GM18868 (cell line): ENCODE data around the gene NRF1.
"Not testable (repeated sequence)": the region's sequence is repeated elsewhere in the genome, so short reads cannot be mapped to it uniquely, and the experiment has no call there.

ENCODE experiments used
- ATAC-seq: cut with Tn5 transposase; IDR thresholded peaks from one replicate; pipeline ENCODE4 v1.9.1; 2021; ENCODE audit warnings: mild to moderate bottlenecking, moderate library complexity; ENCODE audit not compliant: unreplicated experiment

The NRF1 gene

DNA sequence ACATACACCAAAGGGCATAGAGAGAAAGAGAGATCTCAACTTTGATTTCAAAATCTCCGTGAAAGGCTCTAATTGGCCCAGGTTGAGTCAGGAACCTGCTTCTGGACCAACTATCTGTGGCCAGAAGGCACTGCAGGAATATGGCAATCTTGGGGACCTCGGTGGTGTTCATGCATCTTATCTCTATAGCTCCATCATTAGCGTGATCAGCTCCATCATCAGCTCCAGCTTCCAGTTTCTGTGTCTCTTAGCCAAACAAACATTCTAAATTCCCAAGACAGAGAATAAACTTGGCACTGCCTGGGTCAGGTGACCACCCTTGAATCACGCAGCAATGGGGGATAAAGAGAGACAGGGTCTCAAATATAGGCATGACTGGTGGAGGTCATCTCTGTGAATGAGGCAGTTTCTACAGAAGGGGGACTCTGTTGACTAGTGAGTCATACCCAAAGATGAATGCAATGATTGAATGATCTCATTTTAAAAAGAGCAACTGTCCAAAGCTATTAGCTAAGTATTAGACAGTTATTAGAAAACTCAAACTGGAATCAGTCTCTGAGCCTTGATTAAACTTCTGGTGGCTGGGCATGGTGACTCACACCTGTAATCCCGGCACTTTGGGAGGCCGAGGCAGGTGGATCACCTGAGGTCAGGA, 5.4 kb upstream of the NRF1 start:
- no peak for ATAC-seq

DNA sequence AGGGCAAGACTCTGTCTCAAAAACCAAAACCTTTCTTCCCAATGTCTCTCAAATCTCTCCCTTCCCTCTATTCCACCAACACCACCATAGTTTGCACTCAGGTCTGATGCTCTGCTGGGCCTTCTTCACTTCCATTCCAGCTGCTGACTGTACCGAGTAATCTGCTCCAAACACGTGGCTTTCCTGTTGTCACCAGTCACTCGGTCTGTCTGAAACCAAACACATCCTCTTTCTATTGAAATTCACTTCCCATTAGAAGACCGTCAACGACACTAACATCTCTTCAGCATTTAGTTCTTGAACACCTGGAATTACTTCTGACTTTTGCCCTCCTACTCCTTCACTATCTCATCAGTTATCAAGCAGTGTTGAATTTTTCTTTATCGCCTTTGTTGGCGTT, 4.7 kb upstream of the NRF1 start:
- no peak for ATAC-seq

DNA sequence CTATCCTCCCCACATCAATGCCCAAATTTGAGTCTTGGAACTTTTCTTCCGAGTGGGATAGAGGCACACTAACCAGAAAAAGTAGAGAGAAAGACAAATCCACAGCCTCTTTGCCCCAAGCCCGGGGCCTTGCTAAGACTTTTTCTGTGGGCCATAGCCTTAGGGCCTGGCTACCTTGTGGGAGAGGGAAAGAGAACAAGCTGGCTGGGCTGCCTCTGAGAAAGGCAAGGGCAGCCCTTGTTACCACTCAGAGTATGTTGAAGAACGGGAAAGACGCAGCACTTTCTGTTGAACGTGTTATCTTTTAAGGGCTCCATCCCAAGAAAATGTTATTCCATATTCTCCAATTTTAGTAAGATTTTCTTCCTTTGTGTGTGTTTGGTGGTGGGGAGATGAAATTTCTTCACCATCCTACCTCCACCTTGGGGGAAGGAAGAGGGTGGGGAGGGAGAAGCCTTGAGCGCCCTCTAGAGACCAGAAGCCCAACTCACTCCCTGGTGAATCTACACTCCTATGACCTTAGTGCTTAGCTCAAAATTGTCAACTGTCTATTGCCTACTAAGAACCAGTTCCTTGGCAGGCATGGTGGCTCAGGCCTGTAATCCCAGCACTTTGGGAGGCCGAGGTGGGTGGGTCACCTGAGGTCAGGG, 3.9 kb upstream of the NRF1 start:
- ATAC-seq: no peak

DNA sequence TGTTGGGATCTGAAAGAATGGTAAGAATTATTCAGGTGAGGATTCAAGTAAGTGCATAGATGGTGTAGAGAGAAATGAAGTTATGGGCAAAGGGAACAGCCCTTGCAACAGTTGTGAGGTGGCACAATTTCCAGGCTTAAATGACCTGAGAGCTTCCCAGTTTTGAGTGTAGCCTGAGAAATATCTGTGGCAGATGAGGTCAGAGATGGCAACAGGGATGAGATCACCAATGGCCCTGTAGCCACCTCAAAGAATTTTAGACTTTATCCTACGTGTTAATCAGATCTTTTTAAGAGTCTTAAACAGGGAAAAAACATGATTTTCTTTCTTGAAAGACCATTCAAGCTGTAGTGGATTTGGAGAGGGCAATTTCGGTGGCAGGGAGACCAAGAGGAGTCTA, 1.9 kb upstream of the NRF1 start:
- no peak for ATAC-seq

DNA sequence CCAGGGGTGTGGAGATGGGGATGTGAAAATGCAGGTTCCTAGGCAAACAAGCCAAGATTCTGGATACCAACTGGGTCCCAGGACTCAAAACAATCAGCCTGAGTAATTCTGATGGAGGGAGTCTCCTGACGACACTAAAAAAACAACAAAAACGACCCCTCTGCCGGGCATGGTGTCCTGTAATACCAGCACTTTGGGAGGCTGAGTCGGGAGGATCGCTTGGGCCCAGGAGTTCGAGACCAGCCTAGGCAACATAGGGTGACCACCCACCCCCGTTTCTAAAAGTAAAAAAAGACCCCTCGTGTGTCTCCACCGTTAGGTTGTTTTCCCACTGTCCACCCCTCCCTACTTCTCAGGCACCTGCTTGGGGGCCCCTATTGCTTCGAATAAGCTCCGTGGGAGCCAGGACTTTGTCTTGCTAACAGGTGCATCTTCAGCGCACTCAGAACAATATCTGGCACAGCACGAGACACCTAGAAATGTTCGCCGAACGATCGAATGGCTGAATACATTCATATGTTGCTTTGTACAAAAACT, 743 bp upstream of the NRF1 start:
- ATAC-seq: no peak

DNA sequence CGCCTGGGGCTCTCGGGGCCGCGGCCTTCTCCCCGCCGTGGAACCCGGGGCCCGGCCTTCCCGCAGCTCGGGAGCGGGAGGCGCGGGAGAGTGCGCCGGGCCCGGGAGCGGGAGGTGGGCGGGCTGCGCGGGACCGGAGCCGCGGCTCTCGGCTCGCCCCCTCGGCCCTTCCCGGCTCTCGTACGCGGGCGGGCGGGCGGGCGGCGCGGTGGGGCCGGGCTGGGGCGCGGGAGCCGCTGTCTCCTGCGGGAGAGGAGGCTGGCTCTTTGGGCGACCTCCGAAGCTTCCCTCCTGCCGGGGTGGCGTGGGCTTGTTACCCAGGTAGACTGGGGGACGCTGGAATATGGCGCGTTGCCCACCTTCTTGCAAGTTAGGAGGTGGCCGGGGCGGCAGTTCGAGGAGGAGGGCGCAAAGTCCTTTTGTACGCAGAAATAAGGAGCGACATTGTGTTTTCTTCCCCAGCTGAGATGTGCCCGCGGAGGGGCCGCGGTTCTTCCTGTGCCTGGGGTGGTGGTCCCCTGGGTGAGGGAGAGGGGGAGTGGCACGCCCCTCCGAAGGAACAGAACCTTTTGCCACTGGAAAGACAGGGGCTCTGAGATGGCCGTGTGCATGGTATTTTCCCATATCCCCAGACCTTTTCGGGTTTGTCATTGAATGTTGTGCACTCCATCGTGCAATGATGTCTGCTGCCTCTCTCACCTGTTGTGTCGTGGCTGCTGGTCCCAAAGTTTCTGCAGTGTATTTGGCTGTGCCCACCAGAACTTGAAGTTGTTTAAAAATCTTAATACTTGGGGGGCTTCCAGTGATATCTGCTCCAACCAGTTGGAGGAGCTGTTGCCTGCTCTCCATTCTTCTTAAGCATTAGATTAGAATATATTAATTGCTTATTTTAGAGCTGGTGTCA, 844 bp downstream of the NRF1 start:
- ATAC-seq: peak; percentile 15

DNA sequence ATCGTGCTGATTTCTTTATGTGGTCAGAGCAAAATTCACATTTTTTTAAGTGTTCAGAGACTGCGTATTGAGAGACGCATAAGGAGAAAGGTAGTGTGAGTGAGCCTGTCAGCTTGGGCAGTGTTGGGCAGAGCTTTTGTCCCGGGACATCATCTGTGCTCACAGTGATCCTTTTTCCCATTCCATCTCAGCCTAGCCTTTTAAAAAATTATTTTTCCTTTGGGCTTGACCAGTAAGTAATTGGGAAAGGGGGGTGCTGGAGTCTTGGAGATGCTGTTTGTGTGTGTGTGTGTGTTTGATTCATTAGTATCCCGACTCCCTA, 1.5 kb downstream of the NRF1 start:
- ATAC-seq: no peak

DNA sequence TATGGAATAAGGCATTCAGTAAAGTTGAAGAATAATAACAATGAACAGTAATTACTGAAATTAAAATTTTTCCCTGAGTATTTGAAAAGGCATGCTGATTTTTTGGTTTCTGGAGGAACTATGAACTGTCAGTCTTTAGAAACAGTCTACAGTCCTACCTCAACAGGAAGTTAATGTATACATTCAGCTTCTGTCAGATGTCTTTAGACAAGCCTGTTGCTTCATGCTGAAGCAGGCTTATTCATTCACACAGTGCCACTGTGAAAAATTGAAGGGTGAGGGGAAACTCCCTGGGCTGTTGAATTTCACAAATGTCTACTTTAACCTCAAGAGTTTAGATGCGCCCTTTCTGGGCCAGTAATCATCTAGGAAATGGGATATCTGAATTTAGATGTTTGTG, 3.5 kb downstream of the NRF1 start:
- ATAC-seq: peak; percentile 54

DNA sequence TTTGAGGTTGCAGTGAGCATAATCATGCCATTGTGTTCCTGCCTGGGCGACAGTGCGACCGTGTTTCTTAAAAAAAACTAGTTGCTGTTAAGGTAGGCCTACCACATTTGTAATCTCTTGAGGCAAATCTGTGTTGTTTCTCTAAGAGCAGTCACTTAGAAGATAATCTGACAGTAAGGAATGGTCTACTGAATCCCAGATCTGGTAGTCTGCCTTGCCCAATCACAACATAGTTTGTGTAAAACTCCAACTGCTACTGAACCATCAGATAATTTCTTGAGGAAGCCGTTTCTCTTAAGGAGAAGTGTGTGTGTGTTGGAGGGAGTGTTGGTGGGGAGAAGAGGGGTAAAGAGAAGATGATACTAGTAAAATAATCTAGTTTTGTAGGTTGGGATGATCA, 5.0 kb downstream of the NRF1 start:
- ATAC-seq: no peak

DNA sequence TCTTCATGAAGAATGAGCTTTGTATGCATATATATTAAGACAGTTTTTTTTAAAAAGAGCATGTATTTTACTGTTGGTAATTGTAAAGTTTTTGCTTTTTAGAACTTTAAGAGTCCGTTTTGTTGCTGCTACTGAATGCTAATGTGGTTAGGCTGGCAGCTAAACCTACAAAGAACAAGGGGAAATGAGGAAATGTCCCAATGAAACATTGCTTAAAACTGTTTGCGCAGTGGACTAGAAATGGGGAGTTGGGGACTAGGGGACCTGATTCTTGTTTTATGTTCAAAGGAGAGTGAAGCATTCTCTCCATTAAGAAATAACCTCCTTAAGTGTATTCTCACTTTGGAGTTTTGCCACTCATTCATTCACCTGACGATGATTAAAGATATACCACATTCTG, 5.7 kb downstream of the NRF1 start:
- ATAC-seq: no peak

DNA sequence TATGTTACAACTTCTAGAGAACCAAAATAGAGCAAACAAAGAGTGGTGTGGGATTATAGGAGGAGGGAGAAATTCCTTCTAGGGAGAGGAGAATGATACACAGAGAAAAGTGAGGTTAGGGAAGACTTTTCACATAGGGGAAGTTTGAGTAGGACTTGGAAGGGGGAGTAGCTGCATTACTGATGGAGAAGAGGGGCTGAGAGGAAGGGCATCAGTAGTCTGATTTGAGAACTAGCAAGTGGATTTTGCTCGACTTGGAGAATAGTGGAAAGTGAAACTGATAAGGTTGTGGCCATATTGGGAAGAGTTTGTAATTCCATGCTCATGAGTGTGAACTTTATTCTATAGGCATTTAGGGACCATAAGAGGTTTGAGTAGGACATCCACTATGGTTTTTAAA, 6.1 kb downstream of the NRF1 start:
- no peak for ATAC-seq

DNA sequence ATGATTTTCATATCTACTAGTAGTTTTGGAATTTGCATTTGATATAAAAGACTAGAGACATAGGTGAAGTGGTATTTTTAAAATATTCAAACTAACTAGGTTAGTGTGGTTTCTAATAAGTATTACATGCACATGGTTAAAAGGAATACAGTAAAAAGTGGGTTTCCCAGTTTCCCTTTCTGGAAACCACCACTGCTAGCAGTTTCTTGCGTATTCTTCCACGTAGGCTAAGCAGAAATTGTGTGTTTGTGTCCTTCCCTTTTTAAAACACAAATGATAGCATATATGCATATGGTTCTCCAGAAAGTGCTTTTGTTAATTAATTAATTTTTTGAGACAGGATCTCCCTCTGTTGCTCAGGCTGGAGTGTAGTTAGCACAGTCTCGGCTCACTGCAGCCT, 15.4 kb downstream of the NRF1 start:
- no peak for ATAC-seq

DNA sequence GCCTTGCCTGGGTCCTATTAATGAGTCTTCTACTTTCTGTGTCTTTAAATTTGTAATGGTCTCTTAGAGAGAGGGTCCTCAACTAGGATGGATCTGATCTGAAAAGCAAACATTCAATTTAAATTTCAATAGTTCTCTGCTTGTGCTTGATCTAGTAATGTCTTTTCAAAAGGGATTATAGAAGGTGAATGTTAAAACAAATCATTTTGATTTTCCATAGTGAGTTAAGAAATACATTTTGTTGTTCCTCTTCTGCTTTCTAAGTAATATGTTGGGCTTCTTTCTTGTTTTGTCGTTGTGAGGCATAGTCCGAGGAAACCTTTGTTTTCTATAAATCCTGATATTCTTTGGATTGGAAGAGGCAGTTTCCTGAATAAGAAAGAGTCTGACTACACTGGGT, 18.8 kb downstream of the NRF1 start:
- no peak for ATAC-seq

DNA sequence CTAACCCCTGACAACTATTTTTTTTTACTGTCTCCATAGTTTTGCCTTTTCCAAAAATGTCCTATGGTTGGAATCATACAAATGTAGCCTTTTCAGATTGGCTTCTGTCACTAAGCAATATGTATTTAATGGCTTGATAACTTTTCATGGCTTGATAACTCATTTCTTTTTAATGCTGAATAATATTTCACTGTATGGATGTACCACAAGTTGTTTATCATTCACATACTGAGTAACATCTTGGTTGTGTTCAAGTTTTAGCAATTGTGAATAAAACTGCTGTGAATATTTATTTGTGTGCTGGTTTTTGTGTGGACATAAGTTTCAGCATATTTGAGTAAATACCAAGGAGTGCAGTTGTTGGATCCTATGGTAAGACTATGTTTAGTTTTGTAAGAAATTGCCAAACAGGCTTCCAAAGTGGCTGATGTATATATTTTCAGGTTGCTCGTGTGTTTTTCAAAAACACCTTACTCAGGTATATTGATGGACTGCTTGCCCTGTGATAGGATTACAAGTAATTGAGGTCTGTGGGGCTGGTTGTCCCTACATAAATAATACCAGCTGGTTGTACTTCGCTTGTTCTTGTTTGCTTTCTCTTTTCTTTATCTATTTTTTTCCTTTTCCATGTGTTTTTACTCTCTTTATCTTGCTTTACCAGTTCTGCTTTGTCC, 23.0 kb downstream of the NRF1 start:
- ATAC-seq: no peak

DNA sequence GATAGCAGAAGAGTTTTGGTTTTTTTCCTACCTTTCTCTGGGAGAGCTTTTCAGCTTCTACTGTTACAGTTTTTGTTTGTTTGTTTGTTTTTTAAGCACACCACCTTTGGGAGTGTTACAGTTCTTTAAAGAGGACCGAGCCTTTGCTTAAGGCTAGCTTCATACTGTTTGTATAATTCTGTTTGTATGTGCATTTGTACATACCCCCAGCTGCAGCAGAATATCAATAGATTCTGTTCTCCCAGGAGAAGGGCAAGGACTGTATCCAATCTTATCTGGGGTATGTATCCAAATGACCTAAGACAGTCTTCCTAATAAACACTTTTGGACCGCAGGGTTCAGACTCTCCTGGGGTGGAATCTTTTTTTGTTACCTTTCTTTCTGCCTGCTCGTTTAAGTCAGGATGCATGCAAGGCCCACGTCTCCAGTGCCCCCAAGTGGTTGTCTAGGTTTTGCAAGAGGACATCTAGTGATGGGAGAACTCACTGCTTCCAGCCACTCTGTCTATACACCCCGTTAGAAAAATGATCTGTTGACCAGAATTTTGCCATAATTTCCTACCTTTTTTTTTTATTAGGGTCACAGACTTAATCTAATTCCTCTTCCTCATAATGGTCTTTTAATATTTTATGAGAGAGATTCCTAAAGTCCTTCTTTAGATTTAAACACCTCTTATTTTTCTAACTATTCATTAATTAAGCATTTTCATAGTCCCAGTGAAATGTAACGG, 23.9 kb downstream of the NRF1 start:
- peak; percentile 72 for ATAC-seq

DNA sequence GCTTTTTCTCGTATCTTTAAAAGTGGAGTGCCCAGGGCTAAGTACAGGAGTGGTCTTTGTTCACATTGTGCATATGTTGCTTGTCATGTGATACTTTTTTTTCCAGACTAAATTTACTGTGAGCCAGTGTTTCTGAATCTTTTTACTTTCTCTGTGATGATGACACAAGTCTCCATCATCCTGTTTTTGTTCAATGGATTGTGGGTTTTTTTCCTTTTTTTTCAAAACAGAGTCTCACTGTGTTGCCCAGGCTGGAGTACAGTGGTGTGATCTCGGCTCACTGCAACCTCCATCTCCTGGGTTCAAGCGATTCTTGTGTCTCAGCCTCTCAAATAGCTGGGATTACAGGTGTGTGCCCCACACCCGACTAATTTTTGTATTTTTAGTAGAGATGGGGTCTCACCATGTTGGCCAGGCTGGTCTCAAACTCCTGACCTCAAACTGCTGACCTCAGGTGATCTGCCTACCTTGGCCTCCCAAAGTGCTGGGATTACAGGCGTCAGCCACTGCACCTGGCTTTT, 24.6 kb downstream of the NRF1 start:
- ATAC-seq: not testable (repeated sequence)

DNA sequence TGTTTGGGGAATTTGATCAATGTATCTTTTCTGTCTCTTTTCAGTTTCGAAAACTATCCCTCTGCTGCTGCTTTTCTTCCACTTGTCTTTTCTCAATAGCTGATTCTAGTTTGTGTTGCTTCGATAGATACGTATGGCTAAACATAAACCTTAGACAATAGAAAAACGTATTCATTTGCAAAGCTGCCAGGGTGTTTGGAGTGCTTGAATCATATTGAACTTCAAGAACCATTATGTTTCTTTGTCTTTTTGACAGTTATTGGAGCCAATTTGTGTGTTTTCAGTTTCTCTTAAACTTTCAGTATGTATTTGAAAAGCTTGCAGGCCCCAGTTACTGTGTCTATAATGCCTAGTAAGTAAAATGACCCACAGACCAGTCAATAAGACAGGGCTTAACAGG, 25.1 kb downstream of the NRF1 start:
- ATAC-seq: no peak

DNA sequence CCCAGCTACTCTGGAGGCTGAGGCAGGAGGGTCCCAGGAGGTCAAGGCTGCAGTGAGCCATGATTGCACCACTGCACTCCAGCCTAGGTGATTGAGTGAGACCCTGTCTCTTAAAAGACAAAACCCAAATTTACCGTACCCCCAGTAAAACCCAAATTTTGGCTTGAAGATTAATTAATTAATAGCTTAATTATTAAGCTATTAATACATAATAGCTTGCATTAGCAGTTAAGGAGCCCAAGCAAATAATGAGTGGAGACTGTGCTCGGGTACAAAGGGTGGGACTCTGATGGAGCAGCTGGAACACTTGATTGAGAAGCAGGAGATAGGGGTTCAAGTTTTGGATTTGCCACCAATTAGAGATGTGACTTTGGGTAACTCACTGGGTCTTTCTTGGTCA, 28.9 kb downstream of the NRF1 start:
- ATAC-seq: no peak

DNA sequence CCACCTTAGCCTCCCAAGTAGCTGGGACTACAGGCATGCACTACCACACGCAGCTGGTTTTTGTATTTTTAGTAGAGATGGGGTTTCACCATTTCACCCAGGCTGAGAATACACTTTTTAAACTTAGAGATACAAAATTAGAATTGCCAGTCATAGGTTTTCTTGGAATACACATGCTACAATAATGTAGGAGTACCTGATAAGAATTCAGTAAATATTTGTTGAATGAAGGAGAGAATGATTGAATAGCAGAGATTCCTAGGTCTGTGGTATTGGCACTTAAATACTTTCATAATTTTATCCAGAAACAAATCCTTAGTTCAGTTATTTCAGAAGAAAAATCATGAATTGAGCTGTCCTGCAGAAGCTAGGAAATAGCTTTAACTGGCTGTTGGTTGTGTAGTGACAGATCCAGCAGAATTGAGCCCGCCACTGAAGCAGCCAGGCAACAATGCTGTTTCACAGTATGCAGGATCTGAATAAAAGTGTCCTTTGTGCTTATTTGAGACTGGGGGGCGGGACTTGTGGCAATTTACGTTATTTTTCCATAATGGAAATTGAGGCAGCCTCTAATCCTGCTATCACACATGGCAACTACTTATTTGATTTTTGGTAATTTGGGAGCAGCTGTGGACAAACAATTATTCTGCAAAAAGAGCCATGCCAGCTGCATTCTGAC, 31.5 kb downstream of the NRF1 start:
- ATAC-seq: no peak
